Pons (tissue), 1 donor: ENCODE measurements around the gene VMAC.
A peak's percentile ranks its signal among the peaks of the same experiment; 100 is the strongest.

Experiments
- DNase-seq: peaks from one replicate; pipeline ENCODE4 v3.0.0-alpha.2; 2016; ENCODE audit warnings: low spot score

The VMAC gene

DNA sequence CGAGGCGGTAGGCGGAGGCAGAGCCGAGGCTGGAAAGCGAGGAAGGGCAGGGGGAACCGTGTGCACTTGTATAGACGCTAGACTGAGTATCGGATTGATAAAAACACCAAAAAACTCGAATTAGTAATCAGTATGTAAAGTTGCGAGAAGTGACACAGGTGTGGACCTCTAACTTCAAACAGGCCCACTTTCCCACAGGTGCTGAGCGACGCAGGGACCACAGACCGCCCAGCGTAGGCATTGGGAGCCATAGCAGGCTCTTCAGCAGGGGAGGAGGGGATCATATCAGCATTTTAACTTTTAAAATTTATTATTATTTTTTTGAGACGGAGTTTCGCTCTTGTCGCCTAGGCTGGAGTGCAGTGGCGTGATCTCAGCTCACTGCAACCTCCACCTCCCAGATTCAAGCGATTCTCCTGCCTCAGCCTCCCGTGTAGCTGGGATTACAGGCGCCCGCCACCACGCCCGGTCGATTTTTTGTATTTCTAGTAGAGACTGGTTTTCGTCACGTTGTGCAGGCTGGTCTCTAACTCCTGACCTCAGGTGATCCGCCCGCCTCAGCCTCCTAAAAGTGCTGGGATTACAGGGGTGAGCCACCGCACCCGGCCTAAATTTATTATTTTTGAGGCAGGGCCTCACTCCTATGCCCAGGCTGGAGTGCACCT, 574 bp downstream of the VMAC start:
- no peak for DNase-seq

DNA sequence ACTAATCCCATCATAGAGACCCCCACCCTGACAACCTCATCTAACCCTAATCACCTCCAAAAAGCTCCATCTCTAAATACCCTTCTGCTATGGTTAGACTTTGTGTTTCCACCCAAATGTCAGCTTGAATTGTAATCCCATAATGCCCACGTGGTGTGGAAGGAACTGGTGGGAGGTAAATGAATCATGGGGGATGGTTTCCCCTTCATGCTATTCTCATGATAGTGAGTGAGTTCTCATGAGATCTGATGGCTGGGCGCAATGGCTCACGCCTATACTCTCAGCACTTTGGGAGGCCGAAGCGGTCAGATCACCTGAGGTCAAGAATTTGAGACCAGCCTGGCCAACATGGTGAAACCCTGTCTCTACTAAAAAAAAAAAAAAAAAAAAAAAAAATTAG, 2.6 kb downstream of the VMAC start:
- no peak for DNase-seq

DNA sequence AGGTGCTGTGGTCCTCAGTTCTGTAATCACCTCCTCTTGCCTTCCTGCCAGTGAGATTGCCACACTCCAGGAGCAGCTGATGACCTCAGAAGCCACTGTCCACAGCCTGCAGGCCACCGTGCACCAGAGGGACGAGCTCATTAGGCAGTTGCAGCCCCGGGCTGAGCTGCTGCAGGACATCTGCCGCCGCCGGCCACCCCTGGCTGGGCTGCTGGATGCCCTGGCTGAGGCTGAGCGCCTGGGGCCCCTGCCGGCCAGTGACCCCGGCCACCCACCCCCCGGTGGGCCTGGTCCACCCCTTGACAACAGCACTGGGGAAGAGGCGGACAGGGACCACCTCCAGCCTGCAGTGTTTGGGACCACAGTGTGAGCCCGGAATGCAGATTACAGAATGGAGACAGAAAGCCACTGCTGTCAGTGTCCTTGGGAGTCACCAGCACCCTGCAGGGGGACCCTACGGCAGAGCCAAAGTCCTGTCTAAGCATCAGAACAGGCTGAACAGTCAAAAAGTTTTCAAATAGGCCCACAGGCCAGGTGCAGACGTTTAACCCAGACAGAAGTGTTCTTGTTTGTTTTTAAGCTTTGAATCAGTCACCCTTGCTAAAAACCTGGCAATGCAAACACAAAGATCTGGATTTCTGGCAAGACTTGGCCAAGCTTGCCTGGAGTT, 4.2 kb downstream of the VMAC start:
- DNase-seq = no peak

DNA sequence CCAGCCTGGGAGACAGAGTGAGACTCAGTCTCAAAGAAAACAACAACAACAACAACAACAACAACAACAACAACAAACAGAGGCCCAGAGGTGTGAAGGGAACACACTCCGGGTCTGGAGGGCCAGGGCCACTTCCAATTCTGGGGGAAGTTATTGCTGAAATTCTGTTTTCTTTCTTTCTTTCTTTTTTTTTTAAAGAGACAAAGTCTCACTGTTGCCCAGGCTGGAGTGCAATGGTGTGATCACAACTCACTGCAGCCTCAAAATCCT, 5.9 kb downstream of the VMAC start:
- DNase-seq = no peak

DNA sequence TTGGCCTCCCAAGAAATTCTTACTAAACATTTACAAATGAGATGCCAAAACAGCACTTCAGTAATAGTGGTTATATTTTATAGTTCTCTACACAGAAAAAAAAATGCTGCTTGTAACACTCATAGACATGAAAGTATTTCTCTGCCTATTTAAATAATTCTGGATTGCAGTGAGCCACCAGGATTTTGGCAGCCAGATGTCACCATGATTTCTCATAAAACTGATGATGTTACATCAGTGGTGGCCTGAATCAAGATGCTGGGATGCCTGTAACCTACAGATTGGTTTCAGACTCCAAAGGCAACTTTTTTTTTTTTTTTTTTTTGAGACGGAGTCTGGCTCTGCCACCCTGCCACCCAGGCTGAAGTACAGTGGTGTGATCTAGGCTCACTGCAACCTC, 6.7 kb downstream of the VMAC start:
- no peak for DNase-seq

DNA sequence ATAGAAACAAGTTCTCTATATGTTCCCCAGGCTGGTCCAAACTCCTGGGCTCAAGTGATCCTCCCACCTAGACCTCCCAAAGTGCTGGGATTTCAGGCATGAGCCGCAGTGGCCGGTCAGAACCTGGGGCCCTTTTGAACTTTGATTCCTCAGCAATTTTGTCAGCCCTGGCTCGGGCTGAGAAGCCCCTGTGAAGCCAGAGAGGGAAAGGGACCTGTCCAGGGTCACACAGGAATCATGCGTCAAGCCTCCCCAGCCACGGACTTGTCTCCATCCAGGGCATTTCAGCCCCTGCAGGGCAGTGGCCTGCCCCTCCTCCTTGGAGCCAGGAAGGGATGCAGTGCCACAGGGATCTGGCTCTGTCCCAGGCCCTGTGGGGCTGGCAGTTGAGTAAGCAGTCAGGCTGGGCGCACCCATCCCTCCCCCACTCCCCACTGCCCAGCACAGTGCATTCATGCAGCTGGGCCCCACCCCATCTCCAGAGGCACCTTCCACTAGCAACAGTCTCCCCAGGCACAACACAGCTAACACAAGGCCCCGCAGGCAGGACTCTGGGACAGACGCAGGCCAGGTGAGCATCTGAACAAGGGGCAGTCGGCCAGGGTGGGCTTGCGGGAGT, 9.2 kb downstream of the VMAC start, which contains the start of gene CAPS:
CAPS (plus strand) TSS at position 516 of the 619 bp plus-strand sequence. CDS start 153 bp downstream, outside the sequence.
- DNase-seq = peak; percentile 48

DNA sequence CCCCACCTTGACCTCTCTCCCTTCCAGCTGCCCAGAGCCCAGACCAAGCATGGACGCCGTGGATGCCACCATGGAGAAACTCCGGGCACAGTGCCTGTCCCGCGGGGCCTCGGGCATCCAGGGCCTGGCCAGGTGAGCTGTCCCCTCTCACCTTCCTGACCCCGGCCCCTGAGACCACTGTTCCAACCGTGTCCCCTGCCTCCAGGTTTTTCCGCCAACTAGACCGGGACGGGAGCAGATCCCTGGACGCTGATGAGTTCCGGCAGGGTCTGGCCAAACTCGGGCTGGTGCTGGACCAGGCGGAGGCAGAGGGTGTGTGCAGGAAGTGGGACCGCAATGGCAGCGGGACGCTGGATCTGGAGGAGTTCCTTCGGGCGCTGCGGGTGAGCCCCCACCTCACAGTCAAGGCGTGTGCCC, 9.7 kb downstream of the VMAC start:
- no peak for DNase-seq

DNA sequence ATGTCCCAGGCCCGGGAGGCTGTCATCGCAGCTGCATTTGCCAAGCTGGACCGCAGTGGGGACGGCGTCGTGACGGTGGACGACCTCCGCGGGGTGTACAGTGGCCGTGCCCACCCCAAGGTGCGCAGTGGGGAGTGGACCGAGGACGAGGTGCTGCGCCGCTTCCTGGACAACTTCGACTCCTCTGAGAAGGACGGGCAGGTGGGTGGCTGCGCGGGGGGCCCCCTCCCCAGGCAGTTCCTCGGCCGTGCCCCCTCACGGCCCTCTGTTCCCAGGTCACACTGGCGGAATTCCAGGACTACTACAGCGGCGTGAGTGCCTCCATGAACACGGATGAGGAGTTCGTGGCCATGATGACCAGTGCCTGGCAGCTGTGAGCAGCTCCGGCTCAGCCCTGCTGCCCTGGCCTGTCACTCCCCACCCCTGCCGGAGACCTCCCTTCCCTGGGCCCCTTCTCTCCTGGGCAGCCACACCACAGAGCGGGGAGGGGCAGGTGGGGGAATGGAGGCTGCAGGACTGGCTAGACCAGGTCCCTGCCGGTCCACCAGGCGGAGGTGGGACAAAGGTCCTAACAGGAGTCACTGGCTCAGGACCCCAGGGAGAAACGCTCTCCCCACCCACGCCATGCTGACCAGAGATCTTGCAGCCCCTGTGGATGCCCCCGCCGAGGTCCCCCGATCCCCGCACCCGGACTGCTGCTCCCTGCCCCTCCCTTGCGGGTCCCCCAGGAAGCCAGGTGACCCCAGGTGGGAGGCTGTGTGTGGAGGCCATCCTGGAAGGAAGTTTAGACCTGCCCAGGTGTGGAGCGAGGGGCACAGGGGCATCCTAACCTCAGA, 10.5 kb downstream of the VMAC start:
- DNase-seq = no peak

DNA sequence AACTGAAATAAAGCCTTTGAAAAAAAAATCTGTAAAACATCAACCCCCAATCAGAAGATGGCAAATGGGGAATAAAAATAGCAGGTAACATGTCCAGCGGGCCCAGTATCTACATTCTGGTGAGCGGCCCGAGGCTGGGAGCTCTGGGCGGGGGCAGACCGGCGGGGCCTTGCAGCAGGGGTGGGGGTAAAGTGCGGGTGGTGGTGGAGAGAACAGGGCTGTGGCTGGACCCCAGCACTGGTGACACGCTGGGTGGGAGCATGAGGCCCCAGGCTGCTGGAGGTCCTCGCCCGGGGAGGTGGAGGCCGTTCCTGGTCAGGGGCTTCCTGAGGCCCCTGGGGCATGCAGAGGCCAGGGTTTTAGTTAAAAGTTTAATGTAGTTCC, 11.1 kb downstream of the VMAC start:
- DNase-seq = no peak

DNA sequence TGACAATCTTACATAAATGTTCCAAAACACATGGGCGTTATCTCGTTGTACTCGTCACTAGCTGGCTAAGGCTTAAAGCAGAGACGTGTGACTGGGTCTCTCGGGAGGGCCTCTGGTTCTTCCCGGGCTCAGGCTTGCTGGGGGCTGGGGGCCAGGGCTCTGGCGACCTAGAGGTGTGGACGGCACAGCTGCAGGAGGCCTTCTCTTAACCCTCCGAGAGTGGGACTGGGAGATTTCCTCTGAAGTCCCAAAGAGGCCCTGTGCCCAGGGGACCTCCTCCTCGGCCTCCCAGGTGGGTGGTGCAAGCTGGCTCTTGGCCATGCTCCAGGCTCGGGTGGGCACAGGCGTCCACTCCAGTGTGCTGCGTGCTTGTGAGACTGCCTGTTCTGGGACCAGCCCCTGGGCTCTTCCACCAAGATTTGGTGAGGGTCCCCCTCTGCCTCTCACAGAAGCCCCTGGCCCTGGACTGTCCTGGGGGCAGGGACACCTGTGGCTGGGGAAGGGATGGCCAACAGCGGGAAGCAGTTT, 11.6 kb downstream of the VMAC start:
- DNase-seq = no peak

DNA sequence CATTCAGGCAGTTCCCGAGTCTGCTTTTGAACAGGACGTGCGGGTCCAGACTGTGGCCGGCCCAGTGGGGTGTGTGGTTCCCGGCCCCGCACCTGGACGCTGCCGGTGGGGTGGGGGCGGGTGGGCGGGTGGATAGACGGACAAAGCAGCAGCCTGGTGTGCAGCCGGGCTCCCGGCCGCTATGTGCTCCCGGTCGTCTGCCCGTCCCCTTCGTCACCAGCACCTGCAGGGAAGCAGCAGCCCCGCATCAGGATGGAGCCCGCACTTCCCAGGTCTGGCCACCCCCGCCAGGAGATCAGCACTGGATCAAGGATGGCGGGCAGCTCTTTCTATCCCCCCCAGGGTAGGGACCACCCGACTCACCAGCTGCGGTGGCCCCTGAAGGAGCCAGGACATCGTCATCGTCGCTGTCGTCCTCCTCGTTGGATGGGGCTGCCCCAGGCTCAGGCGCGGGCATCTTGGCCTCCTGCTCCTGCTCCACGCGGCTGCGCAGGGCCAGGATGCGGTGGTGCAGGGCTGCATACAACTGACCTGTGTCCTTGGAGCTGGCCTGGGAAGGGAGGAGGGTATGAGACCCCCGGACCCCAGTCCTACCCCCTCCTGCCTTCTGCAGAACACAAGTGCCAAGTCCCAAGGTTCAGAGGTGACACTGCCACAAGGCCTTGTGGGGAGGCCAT, 12.9 kb downstream of the VMAC start:
- no peak for DNase-seq

DNA sequence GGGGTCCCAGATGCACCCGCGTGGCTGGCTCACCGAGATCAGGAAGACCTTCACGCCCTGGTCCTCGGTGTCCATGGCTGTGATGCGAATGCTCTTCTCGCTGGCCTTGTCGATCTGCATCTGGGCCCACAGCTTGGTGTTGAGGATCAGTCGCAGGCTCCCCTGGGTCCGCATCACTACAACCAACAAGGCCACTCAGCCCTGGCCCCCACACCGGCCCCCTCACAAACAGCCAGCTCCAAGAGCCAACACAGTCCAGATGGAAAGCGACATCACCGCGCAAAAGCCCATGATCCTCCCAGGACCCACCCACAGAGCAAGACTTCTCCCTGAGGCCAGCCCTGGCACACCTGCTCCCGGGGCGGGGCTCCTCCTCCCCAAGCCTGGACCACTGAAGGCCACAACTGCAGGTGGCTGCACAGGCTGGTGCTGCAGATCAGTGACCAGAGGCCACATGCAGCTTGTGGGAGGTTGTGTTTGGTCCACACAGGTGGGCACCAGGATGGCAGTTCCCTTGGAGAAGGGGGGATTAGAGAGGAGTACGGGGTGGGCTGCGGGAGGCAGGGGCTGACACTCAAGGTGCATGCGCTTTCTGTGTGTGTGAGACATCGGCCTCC, 13.9 kb downstream of the VMAC start:
- DNase-seq = no peak

DNA sequence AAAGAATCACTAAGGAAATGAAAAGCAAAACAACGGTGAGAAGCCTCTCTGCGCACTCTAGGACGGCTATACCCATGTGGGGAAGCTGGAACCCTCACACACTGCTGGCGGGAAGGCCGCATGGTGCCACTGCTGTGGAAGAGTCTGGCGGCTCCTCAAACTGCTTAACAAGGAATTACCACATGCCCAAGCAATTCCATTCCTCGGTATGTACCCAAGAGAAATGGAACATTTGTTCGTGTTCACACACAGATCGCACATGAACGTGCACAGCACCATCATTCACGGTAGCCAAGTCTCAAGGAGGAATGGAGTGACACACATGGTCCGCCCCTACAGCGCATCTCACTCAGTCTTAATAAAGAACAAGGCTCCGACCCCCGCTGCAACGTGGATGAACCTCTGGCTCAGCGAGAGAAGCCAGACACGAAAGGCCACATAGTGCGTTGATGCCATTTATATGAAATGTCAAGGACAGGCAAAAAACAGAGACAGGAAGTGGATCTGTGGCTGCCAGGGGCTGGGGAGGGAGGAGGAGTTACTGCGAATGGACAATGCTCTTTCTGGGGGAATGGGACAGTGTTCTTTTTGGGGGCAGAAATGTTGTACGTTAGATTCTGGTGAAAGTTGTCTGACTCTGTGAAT, 17.0 kb downstream of the VMAC start:
- DNase-seq = no peak

DNA sequence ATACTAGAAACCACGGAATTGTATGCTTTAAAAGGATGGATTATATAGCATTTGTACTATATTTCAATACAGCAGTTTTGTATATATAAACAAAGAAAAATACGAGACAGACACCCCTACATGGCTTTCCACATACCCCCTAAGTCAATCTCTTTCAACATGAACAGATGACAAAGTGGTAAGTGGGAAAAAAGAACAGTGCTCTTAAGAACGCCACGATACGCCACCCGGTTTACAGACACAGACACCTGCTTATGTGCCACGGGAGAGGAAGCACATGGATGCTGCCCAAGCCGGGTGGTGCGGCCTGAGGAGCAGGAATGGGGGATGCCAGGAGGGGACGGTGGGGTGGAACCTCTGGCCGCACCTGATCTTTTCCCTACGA, 17.5 kb downstream of the VMAC start:
- no peak for DNase-seq

DNA sequence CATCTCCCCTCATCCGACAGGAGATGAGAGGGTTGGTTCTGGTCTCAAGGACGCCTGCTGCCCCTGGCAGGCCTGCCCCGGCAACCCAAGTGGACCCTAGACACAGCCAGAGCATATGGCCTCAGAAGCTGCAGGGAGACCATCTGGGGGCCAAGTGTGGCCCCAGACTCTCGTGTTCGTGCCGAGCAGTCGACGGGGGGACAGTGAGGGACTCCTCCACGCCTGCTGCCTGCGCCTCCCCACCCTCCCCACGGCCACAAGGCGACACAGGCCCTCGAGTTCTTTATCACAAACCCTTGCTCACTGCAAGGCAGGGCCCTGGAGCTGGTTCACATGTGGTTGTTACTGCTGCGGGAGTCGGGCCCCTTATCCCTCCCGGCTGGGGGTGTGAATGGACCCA, 18.7 kb downstream of the VMAC start:
- DNase-seq = no peak

DNA sequence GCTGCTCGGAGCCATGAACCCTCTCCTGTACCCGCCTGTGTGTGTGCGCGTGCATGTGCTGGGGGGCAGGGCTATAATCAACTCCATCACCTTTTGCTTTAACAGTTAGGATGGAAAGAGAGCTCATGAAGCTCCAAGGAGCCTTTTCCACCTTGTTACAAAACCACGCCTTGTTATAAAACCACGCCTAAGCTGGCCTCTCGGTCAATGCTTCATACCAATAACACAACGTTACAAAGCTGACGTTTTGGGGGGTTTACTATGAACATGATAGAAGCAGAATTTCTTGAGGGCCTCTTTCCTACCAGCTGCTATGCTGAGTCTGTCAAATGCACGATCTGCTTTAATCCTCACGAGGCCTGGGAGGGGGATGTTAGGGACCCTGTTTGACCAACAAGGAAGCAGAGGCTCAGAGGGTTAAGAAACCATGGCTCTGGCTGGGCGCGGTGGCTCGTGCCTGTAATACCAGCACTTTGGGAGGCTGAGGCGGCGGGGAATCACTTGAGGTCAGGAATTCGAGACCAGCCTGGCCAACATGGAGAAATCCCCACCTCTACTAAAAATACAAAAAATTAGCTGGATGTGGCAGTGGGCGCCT, 21.3 kb downstream of the VMAC start:
- DNase-seq = no peak

DNA sequence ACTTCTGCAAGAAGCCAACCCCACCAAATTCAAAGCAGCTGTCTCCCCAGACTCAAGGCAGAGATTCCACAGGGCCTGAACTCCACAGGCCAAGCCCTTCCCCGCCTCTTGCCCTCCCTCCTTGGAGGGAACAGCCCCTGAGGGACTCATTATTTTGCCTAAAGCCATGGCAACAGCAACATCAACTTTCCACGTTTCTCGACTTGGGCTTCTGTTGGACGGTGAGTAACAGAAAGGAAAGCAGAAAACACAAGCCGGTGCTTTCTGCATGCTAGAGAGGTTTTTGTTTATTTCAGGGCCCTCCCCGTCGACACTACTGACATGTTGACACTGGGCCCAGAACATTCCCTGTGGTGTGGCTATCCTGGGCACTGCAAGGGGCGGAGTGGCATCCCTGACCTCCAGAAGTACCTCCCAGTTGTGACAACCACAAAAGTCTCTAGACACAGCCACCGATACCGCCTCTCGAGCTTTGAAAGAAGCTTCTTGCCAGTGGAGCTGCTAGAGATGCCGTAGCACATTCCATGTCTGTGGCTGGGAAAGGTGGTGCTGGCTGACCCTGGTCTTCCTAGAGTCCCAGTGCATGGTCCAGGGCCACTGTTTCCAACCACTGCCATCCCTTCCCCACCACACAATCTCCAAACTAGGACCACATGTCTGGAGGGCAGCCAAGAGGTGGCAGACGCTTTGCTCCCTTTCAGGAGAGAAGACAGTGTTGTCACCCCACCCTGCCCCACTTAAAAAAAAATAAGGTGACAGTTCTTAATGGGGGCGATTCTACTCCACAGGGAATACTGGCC, 22.2 kb downstream of the VMAC start:
- DNase-seq = no peak

DNA sequence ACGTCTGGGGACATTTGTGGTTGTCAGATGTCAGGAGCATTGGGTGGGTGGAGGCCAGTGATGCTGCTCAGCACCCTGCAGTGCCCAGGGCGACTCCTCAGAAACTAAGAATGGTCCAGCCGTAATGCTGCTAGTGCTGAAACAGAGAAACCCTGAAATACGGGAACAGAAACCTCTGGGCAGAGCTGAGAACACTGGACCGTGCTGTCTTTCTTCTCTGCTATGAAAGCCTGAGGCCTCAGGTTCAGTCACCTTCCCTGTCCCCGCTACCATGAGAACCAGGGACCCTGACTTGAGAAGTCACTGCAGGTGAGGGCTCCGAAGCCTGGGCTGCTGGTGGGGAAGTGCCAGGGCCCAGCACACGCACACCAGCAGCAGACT, 22.8 kb downstream of the VMAC start:
- DNase-seq = no peak

DNA sequence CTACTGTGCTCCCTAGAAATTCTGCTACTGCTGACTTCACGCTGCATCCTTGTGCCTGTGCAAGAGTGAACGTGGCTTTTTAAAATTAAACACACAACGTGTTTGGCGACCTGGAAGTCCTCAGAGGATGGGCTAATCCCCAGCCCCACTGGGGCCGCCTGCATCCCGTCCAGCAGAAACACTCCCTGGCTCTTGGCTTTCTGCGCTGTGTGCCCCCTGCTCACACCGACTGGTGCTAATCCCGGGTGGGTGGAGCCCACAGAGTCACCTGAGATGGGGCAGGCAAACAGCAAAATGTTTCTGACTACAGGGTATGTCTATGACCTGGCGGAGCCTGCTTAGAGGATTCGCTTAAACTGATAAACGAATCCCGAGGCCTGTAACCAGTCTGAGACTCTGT, 24.5 kb downstream of the VMAC start:
- DNase-seq = no peak

DNA sequence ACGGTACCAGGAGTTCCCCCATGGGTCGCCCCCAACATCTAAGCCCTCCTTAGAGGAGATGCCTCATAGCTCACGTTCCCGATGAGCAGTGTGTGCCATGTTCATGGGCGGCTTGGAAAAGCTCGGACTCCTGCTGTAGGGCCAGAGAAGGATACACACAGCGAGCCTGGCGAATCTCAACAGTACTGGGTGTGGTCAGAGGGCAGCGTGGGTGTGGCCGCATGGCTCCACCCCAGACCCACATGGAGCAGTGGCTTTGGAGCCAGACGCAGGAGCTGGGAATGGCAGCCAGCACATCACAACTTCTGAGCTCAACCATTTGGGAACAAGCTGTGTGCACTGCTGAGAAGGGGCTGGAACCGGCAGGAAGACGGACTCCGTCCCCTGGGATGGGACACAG, 25.0 kb downstream of the VMAC start:
- DNase-seq = no peak
